K562 (cell line): ENCODE results near the gene PPP3CA. TPM values are rescaled to one million over a fixed set of nuclear protein-coding genes. Genes with fewer than 3 reads are reported as not detected.

Experiments
- ATAC-seq: fragments of 200-7000 bp; cut with Tn5 transposase; 3 replicates; pipeline ENCODE4 v1.9.1; 2020; ENCODE audit warnings: moderate library complexity
- BruUV-seq: library from RNA; stranded (reverse); fragments of 400-500 nt; replicated peaks from 2 replicates; lab custom pipeline; 2021; lab: Mats Ljungman, UMichigan
- CTCF ChIA-PET: fragments of 300-600 bp; formaldehyde crosslinking; extraction: SDS; loops from one replicate; lab custom pipeline; 2021; ENCODE audit warnings: low intra/inter-chr PET ratio; lab: Yijun Ruan, JAX
- POLR2A ChIA-PET: fragments of 300-600, 350-650 bp; sonication (Branson Sonifier 250); formaldehyde crosslinking; extraction: SDS; loops from one replicate; lab custom pipeline; 2021; ENCODE audit warnings: antibody characterized with exemption, inconsistent platforms; lab: Yijun Ruan, JAX
- DNase-seq, 4 experiments: peaks; one replicate each; pipeline versions ENCODE4 v3.0.0 to v3.0.0-alpha.2; 2011 to 2018; ENCODE audit warnings: low spot score in 3 of 4, mixed read lengths in 3 of 4; ENCODE audit errors: extremely low read depth in 1 of 4
- FAIRE-seq: peaks from 2 replicates; lab custom pipeline; 2011; peaks lifted over from hg19 to GRCh38; lab: Jason Lieb, UNC
- H2AFZ ChIP-seq: 2 replicates; pipeline ENCODE4 v1.6.0; 2011; ENCODE audit warnings: low read depth, low read length, control low read depth, inconsistent platforms
- H3K27ac ChIP-seq: fragments of 200-600 bp; 3 replicates; pipeline ENCODE4 v1.8.0; 2011; ENCODE audit warnings: low read depth, mild to moderate bottlenecking, control low read depth, inconsistent platforms, low read length, moderate library complexity, mixed read lengths; ENCODE audit errors: extremely low read depth
- H3K27me3 ChIP-seq, 2 experiments: fragments of 300-600 bp in 1 of 2; 2 replicates in 1 of 2; 3 replicates in 1 of 2; pipeline versions ENCODE4 v1.6.0 to v1.8.0; 2011; ENCODE audit warnings: inconsistent platforms in 2 of 2, low read length in 2 of 2, mild to moderate bottlenecking in 1 of 2, mixed read lengths in 1 of 2, moderate library complexity in 1 of 2; ENCODE audit not compliant: control insufficient read depth in 2 of 2, insufficient read depth in 2 of 2
- H3K36me3 ChIP-seq: fragments of 300-600 bp; 3 replicates; pipeline ENCODE4 v1.8.0; 2011; ENCODE audit warnings: mild to moderate bottlenecking, low read length, inconsistent platforms; ENCODE audit not compliant: control insufficient read depth, insufficient read depth
- H3K4me1 ChIP-seq, 2 experiments: fragments of 200-600 bp in 1 of 2; replicated peaks in 1 of 2; 2 replicates in 1 of 2; 3 replicates in 1 of 2; pipeline versions ENCODE4 v1.5.1 to v1.8.0; 2011; ENCODE audit warnings: inconsistent platforms in 2 of 2, low read length in 2 of 2, mild to moderate bottlenecking in 1 of 2, mixed read lengths in 1 of 2, moderate library complexity in 1 of 2; ENCODE audit not compliant: control insufficient read depth in 2 of 2, insufficient read depth in 2 of 2
- H3K4me2 ChIP-seq: 2 replicates; pipeline ENCODE4 v1.6.1; 2011; ENCODE audit warnings: low read length, control low read depth, inconsistent platforms, mixed read lengths; ENCODE audit not compliant: insufficient read depth
- H3K4me3 ChIP-seq: fragments of 200-600 bp; sonication (generic), shearing (Covaris generic); 2 replicates; pipeline ENCODE4 v1.5.1; 2016; ENCODE audit warnings: control low read depth, inconsistent platforms
- H3K79me2 ChIP-seq: fragments of 200-600 bp; 3 replicates; pipeline ENCODE4 v1.8.0; 2011; ENCODE audit warnings: low read length, inconsistent platforms; ENCODE audit not compliant: control insufficient read depth, insufficient read depth
- H3K9ac ChIP-seq, 2 experiments: 2 replicates each; pipeline versions ENCODE4 v1.6.0 to v1.6.1; 2011; ENCODE audit warnings: low read depth in 2 of 2, low read length in 2 of 2, control low read depth in 1 of 2, inconsistent platforms in 1 of 2, mild to moderate bottlenecking in 1 of 2, mixed read lengths in 1 of 2; ENCODE audit not compliant: insufficient read depth in 1 of 2
- H3K9me1 ChIP-seq: one replicate; pipeline ENCODE4 v1.6.0; 2011; ENCODE audit warnings: inconsistent platforms, mild to moderate bottlenecking, low read length, moderate library complexity; ENCODE audit not compliant: control insufficient read depth, insufficient read depth
- H3K9me3 ChIP-seq: replicated peaks from 2 replicates; pipeline ENCODE4 v1.5.1; 2011; ENCODE audit warnings: low read depth, low read length, inconsistent platforms; ENCODE audit not compliant: control insufficient read depth, insufficient read depth
- H4K20me1 ChIP-seq: replicated peaks from 2 replicates; pipeline ENCODE4 v1.6.1; 2011; ENCODE audit warnings: low read length, inconsistent platforms, mixed read lengths; ENCODE audit not compliant: control insufficient read depth, insufficient read depth
- ATF1 ChIP-seq, 2 experiments: fragments of 450-650 bp in 1 of 2; IDR thresholded peaks; 2 replicates each; pipeline ENCODE4 v1.6.1; 2016; ENCODE audit warnings: missing compliant biosample characterization in 1 of 2, missing genetic modification characterization in 1 of 2
- CEBPB ChIP-seq: fragments of 450-650 bp; IDR thresholded peaks from 2 replicates; pipeline ENCODE4 v1.6.1; 2016; ENCODE audit warnings: missing genetic modification characterization, missing compliant biosample characterization
- FUS ChIP-seq: fragments of 200-400 bp; formaldehyde crosslinking; optimal IDR thresholded peaks from 2 replicates; pipeline ENCODE3; 2017; ENCODE audit warnings: low read depth, low read length
- HDAC1 ChIP-seq, 2 experiments: fragments of 450-650 bp; IDR thresholded peaks; 2 replicates each; pipeline ENCODE4 v1.6.1; 2016 to 2017; ENCODE audit warnings: inconsistent platforms in 1 of 2, mild to moderate bottlenecking in 1 of 2, moderate library complexity in 1 of 2
- HMGN3 ChIP-seq: IDR thresholded peaks from 2 replicates; pipeline ENCODE4 v1.6.1; 2011; ENCODE audit warnings: borderline replicate concordance, low read depth, mild to moderate bottlenecking, mixed read lengths, low read length; ENCODE audit not compliant: insufficient read length; ENCODE audit errors: extremely low read depth
- MED1 ChIP-seq: sonication (generic); formaldehyde crosslinking; IDR thresholded peaks from 2 replicates; pipeline ENCODE4 v1.8.1; 2023; ENCODE audit warnings: missing genetic modification reagents, borderline replicate concordance
- NELFE ChIP-seq: IDR thresholded peaks from 2 replicates; pipeline ENCODE4 v1.6.1; 2011; ENCODE audit warnings: mild to moderate bottlenecking; ENCODE audit not compliant: insufficient read depth, insufficient read length
- SMAD2 ChIP-seq: fragments of 150-350 bp; IDR thresholded peaks from 2 replicates; pipeline ENCODE4 v1.6.1; 2014; ENCODE audit warnings: low read depth, mild to moderate bottlenecking, low read length
- SMARCA4 ChIP-seq: fragments of 450-650 bp; IDR thresholded peaks from 2 replicates; pipeline ENCODE4 v1.6.1; 2016
- TBP ChIP-seq: optimal IDR thresholded peaks from 2 replicates; pipeline ENCODE3; 2011; ENCODE audit warnings: low read depth, low read length, improper control_type of control experiment
- ZNF311 ChIP-seq: fragments of 250-450 bp; sonication (Bioruptor Pico); IDR thresholded peaks from 2 replicates; pipeline ENCODE4 v1.4.0; 2020; ENCODE audit warnings: mild to moderate bottlenecking, moderate library complexity
- WGBS: fragments of 100-300 bp; shearing (Covaris generic); methylation state at CpG from one replicate; pipeline ENCODE4 v1.1.6; 2016; ENCODE audit warnings: low coverage, mixed read lengths; ENCODE audit not compliant: insufficient coverage; ENCODE audit errors: missing lambda C conversion rate; 5-methylcytosine and 5-hydroxymethylcytosine counted together
- in situ Hi-C: fragments of 300-500 bp; cut with MboI; formaldehyde crosslinking; loops from 4 replicates; pipeline ENCODE4 v1.15.0; 2018; ENCODE audit warnings: inconsistent platforms, mixed read lengths
- intact Hi-C: fragments of 100-400 bp; cut with micrococcal nuclease; formaldehyde crosslinking; loops from 2 replicates; pipeline ENCODE4 v1.14.2; 2022
- polyA plus RNA-seq, 8 experiments: library from polyadenylated mRNA; depleted of rRNA in 4 of 8; stranded (reverse) in 5 of 8; unstranded in 3 of 8; fragments of >200 nt; fragmentation: Nextera tagmentation in 2 of 8; fragmentation: Illumina TruSeq in 1 of 8; extraction: Ambion mirVana in 2 of 8; extraction: Trizol in 1 of 8; gene quantifications; 2 replicates each; pipeline versions ENCODE4 v1.2.1 to v1.2.3, GENCODE V29; 2011 to 2014; ENCODE audit warnings: inconsistent platforms in 1 of 8, missing spikeins in 1 of 8
- total RNA-seq, 7 experiments: library from RNA; depleted of rRNA in 6 of 7; stranded (reverse); fragments of >200 nt in 6 of 7; fragmentation: Illumina TruSeq in 2 of 7; extraction: Trizol in 2 of 7; gene quantifications; 2 replicates each; pipeline versions ENCODE4 v1.2.1 to v1.2.3, GENCODE V29; 2011 to 2021; ENCODE audit warnings: low replicate concordance in 1 of 7
- TF ChIP-seq, protein P1 (sequence below): fragments of 250-450 bp; sonication (Bioruptor Pico); IDR thresholded peaks from 2 replicates; pipeline ENCODE4 v1.5.0; 2021
- TF ChIP-seq, protein P2 (sequence below): sonication (generic); formaldehyde crosslinking; IDR thresholded peaks from 2 replicates; pipeline ENCODE4 v1.8.1; 2023; ENCODE audit warnings: mild to moderate bottlenecking, missing genetic modification reagents

Gene PPP3CA
- total and polyA plus RNA-seq, 9 of the 15 experiments (the other 6 are each of a cell fraction or from before 2014, with no cell fraction given) = 0.94 to 3.2 (median 1.6) TPM

DNA sequence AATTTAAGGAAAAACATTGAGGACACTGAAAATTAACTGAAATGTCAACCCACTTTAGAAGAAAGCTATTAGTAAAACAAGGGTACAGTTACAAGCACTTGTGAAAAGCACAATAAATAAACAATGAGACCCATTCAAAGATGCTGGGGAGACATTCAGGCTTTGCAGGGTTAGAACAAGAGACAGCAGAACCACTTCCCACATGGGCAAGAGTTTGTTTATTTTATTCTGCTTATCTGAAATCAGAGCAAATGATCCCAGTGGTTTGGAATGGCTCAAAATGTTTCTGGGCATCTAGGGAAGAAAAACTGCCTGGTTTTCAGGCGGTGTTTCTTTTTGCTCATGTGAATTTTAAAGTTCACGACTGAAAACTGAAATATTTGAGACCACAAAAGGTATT is 42.4 kb downstream of the PPP3CA start:
- TF ChIP-seq MED1 (CRISPR knock-in tag) = no peak
- no peak for TF ChIP-seq SMARCA4
- WGBS = 0% methylated on average over 2 of the region's 2 CpGs
- BruUV-seq = no TSS peak
- ChIA-PET CTCF (no interaction called here), POLR2A (no interaction called here)
- Histone ChIP-seq H4K20me1 (no peaks in the 10 kb centered on the region), H3K4me2 (no peak overlapping the region), H3K9me1 (no peaks in the 10 kb centered on the region), H3K4me3 (no peak overlapping the region), H3K4me1 (no peaks in the 10 kb centered on the region), H3K9ac (no peak overlapping the region), H3K27me3 (no peaks in the 10 kb centered on the region), H3K9me3 (no peaks in the 10 kb centered on the region), H3K27ac (no peak overlapping the region), H3K79me2 (no peaks in the 10 kb centered on the region), H3K36me3 (no peaks in the 10 kb centered on the region), H2AFZ (no peak overlapping the region)
- intact Hi-C loops = no loop called here
- no peak for ATAC-seq
- FAIRE-seq = no peak
- in situ Hi-C loops = no loop called here
- no peak for DNase-seq

DNA sequence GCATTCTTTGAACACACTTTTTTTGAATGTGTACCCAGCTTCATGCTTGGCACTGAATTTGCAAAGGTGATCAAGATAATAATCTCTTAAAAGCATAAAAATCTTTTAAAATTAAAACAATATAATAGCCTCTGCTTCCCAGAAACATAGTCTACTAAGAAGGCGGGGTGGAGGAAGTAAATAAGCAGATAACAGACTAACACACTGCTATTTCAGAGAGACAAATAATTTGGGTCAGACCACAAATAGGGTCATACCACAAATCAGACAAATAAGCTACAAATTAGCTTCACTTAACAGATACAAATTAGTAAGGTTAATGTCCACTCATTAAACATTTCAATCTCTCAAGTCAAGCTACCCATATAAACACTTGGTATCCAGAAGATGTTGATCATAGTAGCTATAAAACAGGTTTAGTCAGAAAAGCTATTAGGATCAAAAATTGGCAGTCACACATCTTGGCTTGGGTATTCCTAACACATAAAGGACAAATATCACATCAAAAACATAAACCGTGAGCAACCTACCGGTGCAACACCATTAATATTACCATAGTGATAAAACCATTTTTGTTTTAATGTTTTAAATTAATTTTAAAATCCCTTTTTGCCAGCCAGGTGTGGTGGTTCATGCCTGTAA is 47.3 kb downstream of the PPP3CA start:
- no peak for ATAC-seq
- DNase-seq = no peak
- H3K27me3 ChIP-seq = no peaks in the 10 kb centered on the region
- WGBS = 3% methylated on average over 3 of the region's 3 CpGs
- POLR2A ChIA-PET = no interaction called here
- no peaks in the 10 kb centered on the region for H4K20me1 ChIP-seq
- no peak overlapping the region for H3K27ac ChIP-seq
- H3K4me2 ChIP-seq = no peak overlapping the region
- FAIRE-seq = no peak
- CTCF ChIA-PET = no interaction called here
- H3K9me3 ChIP-seq = no peaks in the 10 kb centered on the region
- H3K9me1 ChIP-seq = no peaks in the 10 kb centered on the region
- H3K9ac ChIP-seq = no peak overlapping the region
- H3K4me1 ChIP-seq = no peaks in the 10 kb centered on the region
- BruUV-seq = no TSS peak
- H2AFZ ChIP-seq = no peak overlapping the region
- no peak for TF ChIP-seq ATF1 (CRISPR knock-in tag; IDR thresholded peaks at IDR 0.05)
- no peak for TF ChIP-seq ATF1 (tag; IDR thresholded peaks at IDR 0.05)
- no peak for TF ChIP-seq HMGN3
- no peak for TF ChIP-seq HDAC1 (IDR thresholded peaks at IDR 0.05)
- no peak for TF ChIP-seq SMAD2
- TF ChIP-seq FUS = no peak
- TF ChIP-seq TBP = no peak
- TF ChIP-seq CEBPB (tag) = no peak
- TF ChIP-seq ZNF311 (CRISPR knock-in tag) = no peak
- TF ChIP-seq, protein P1, sequence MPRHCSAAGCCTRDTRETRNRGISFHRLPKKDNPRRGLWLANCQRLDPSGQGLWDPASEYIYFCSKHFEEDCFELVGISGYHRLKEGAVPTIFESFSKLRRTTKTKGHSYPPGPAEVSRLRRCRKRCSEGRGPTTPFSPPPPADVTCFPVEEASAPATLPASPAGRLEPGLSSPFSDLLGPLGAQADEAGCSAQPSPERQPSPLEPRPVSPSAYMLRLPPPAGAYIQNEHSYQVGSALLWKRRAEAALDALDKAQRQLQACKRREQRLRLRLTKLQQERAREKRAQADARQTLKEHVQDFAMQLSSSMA (CRISPR knock-in tag) = no peak
- TF ChIP-seq, protein P2, sequence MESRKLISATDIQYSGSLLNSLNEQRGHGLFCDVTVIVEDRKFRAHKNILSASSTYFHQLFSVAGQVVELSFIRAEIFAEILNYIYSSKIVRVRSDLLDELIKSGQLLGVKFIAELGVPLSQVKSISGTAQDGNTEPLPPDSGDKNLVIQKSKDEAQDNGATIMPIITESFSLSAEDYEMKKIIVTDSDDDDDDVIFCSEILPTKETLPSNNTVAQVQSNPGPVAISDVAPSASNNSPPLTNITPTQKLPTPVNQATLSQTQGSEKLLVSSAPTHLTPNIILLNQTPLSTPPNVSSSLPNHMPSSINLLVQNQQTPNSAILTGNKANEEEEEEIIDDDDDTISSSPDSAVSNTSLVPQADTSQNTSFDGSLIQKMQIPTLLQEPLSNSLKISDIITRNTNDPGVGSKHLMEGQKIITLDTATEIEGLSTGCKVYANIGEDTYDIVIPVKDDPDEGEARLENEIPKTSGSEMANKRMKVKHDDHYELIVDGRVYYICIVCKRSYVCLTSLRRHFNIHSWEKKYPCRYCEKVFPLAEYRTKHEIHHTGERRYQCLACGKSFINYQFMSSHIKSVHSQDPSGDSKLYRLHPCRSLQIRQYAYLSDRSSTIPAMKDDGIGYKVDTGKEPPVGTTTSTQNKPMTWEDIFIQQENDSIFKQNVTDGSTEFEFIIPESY (CRISPR knock-in tag) = no peak
- TF ChIP-seq NELFE = no peak
- in situ Hi-C loops = no loop called here
- H3K79me2 ChIP-seq = no peaks in the 10 kb centered on the region
- intact Hi-C loops = no loop called here
- no peak overlapping the region for H3K4me3 ChIP-seq
- H3K36me3 ChIP-seq = no peaks in the 10 kb centered on the region
